K562 (cell line): ENCODE data around the gene PIK3CD.

Experiments
- C11orf30 ChIP-seq: fragments of 450-650 bp; IDR thresholded peaks from 2 replicates; pipeline ENCODE4 v1.6.1; 2016; ENCODE audit warnings: low read depth, mild to moderate bottlenecking
- CTCF ChIP-seq, 3 experiments: IDR thresholded peaks in 2 of 3; conservative IDR thresholded peaks in 1 of 3; 2 replicates each; pipeline ENCODE4 v1.5.1; 2011 to 2012; ENCODE audit warnings: low read length in 3 of 3, mild to moderate bottlenecking in 3 of 3, control low read depth in 2 of 3, improper control_type of control experiment in 1 of 3, inconsistent platforms in 1 of 3, low read depth in 1 of 3, mixed read lengths in 1 of 3, moderate library complexity in 1 of 3; ENCODE audit not compliant: insufficient read depth in 2 of 3
- ESRRA ChIP-seq: fragments of 450-650 bp; IDR thresholded peaks from 2 replicates; pipeline ENCODE4 v1.6.1; 2014; ENCODE audit warnings: low read depth, mild to moderate bottlenecking, moderate library complexity, borderline replicate concordance
- ETV5 ChIP-seq: sonication (generic); formaldehyde crosslinking; IDR thresholded peaks from 2 replicates; pipeline ENCODE4 v1.4.0; 2020; ENCODE audit warnings: low read depth, mild to moderate bottlenecking, missing genetic modification reagents
- GTF2A2 ChIP-seq: IDR thresholded peaks from 2 replicates; pipeline ENCODE4 v1.6.1; 2016; ENCODE audit warnings: mild to moderate bottlenecking, missing genetic modification characterization, missing compliant biosample characterization
- HMGN3 ChIP-seq: IDR thresholded peaks from 2 replicates; pipeline ENCODE4 v1.6.1; 2011; ENCODE audit warnings: borderline replicate concordance, low read depth, mild to moderate bottlenecking, mixed read lengths, low read length; ENCODE audit not compliant: insufficient read length; ENCODE audit errors: extremely low read depth
- MCM5 ChIP-seq: fragments of 450-650 bp; IDR thresholded peaks from 2 replicates; pipeline ENCODE4 v1.6.1; 2016; ENCODE audit warnings: low read depth
- POLR2A ChIP-seq: fragments of 450-650 bp; conservative IDR thresholded peaks from 2 replicates; pipeline ENCODE4 v1.6.1; 2016
- RAD51 ChIP-seq: fragments of 450-650 bp; IDR thresholded peaks from 2 replicates; pipeline ENCODE4 v1.7.1; 2016; ENCODE audit warnings: low read depth, mild to moderate bottlenecking, borderline replicate concordance
- TFAP4 ChIP-seq: sonication (generic); formaldehyde crosslinking; IDR thresholded peaks from 2 replicates; pipeline ENCODE4 v1.8.0; 2022; ENCODE audit warnings: missing genetic modification reagents, mild to moderate bottlenecking, moderate library complexity, borderline replicate concordance
- ZBED1 ChIP-seq: IDR thresholded peaks from 2 replicates; pipeline ENCODE4 v1.6.1; 2014
- ZBTB26 ChIP-seq: fragments of 450-650 bp; formaldehyde crosslinking; IDR thresholded peaks from 2 replicates; pipeline ENCODE4 v1.4.0; 2022; ENCODE audit warnings: missing genetic modification characterization

- TF ChIP-seq POLR2A (no peak), HMGN3 (no peak), GTF2A2 (tag) (no peak), ETV5 (CRISPR knock-in tag) (no peak), ESRRA (no peak), C11orf30 (no peak), TFAP4 (no peak), RAD51 (no peak), CTCF (IDR thresholded peaks at IDR 0.05 in 2 of 3, conservative IDR thresholded peaks at IDR 0.05 in 1 of 3; ENCODE audit: insufficient read depth in 2 of 3, low read depth in 1 of 3, low read length in 3 of 3) (no peak), ZBED1 (no peak), MCM5 (no peak), ZBTB26 (CRISPR knock-in tag) (no peak)
These were observed 48.2 kb upstream of the PIK3CD start for GRCh38 chr1:9603307-9603706.
